A204.1 (cell line): ENCODE measurements around the gene HMGCS1.
A peak's percentile ranks its signal among the peaks of the same experiment; 100 is the strongest.
"Not testable (repeated sequence)": the region's sequence is repeated elsewhere in the genome, so short reads cannot be mapped to it uniquely, and the experiment has no call there.

ENCODE experiments used
- FAIRE-seq: peaks from 2 replicates; lab custom pipeline; 2012; peaks lifted over from hg19 to GRCh38; lab: Jason Lieb, UNC

The HMGCS1 gene

DNA sequence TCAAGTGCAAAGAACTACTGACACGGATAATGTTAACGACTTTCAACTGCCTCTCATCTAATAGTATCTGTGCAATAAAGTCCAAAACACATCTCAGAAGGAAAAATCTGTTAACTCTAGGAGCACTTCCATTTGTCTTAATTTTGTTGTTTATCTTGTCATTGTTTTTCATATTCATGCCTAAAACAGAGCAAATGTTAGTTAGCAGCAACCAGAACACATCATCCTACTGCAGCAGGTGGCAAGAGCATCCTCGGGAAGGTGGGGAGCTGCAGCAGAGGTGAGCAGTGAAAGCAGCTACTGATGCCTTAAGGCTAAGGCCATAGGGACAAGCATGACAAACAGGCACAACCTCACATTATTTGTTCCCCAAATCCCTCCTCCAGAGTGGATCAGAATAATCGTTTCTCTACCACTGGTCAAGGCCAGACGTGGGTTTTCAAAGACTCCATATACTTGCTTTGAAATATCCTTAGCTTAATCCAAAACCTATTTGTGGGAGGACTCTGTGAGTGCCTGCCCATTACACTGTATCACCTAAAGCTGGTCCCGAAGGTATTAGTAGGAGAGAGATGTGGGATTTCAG, 1.0 kb downstream of the HMGCS1 start:
- no peak for FAIRE-seq

DNA sequence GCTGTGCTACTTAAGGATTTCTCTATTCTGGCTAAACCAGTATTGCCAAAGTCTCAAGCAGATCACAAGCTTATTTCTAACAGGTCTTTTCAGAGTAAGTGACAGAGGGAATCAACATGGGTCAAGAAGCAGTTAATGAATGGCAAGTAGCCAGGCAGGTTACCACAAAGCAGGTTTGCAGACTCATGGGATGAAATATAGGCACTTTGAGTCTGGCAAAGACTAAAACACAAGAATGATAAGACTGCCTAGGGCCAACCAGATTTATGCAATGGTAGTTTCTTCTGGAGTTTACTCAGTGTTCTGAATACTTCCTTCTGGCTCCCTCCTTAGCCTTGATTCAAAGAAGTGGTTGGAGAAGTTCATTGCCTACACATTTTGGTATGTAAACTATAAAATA, 3.6 kb downstream of the HMGCS1 start:
- FAIRE-seq, result no peak

DNA sequence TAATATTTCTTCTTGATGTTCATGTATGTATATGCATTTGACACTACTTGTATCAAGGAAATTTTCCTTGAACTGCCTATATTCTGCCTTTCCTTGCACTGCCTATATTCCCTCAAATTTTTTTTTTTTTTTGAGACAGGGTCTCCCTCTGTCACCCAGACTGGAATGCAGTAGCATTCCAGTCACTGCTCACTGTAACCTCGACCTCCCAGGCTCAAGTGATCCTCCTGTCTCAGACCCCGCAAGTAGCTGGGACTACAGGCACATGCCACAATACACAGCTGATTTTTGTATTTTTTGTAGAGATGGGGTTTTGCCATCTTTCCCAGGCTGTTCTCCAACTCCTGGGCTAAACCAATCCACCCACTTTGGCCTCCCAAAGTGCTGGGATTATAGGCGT, 4.1 kb downstream of the HMGCS1 start:
- no peak for FAIRE-seq

- FAIRE-seq, result not testable (repeated sequence)
Observed at GRCh38 chr5:43306954-43307353, 6.3 kb downstream of the HMGCS1 start.

DNA sequence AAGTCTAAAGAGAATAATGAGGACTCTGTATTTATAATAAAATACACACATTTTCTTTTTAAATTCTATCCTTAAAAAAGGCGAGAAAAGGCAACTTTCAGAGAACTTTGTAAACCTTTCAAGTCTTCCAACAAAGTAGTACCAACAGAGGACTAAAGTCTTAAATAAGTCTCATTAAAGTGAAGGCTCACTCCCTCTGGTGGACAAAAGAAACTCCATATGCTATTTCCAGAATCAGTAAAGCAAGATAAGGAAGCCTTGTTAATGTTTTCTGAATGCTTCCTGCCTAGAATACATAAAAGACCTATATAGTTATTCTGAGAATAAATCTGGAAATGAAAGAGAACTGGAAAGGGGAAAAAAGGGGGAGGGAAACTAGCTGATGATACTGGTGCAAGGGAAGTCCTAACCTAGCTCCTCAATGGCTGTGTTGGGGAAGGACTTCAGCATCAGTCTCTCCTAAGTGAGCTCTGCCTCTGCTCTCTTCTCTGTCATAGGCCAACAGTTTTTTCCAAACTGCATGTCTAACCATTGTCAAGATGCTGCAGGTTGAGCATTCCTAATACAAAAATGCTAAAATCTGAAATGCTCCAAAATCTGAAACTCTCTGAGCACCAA, 7.2 kb downstream of the HMGCS1 start:
- peak; percentile 85 for FAIRE-seq

DNA sequence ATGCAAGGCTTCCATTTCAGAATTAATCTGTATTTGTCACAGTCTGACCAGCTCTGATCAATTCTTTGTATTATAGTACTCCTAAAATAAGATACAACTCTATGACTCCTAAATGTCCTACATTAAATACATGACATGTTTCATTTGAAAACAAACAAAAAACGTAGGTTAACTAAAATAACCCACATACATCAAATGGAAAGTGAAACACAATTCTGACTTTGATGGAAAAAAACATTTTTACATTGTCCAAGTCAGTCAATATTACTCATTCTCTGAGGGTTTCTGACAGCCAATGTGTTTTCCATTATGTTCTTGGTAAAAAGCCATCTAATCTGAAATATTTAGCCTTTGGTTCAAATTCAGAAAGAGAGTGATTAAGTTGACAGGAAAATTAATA, 8.7 kb downstream of the HMGCS1 start:
- FAIRE-seq, result no peak

DNA sequence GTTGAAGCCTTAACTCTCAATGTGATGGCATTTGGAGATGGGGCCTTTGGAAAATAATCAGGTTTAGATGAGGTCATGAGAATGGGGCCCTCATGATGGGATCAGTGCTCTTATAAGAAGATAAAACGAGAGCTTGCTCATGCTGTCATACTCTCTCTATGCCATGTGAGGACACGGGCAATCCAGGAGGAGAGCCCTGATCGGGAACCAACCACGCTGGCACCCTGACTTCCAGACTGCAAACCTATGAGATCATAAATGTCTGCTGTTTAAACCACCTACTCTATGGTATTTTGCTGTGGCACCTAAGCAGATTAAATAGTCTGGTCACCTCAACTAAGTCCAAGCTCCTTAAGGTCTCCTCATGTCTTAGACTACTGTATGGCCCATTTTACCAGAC, 10.0 kb downstream of the HMGCS1 start:
- no peak for FAIRE-seq

DNA sequence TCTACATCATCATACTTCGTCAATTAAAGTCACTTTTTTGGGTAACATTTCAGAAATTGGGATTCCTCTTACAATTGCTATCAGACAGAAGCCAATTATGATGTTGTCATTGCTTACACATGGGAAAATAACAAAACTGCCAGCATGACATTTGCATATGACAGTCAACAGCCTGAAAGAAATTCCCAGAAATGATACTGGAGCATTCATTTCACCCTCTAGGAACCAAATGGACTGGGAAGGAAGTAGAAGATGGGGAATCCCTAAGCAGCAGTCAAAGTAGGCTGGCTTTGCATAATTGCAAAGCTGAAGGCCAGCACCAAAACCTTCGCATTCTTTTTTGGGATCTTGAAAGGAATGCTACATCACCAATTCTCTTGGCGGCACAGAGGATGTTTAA, 10.7 kb downstream of the HMGCS1 start:
- FAIRE-seq, result no peak

- no peak for FAIRE-seq
Observed at GRCh38 chr5:43301653-43302091, 11.5 kb downstream of the HMGCS1 start.

- no peak for FAIRE-seq
Observed at GRCh38 chr5:43300112-43300511, 13.1 kb downstream of the HMGCS1 start.

- no peak for FAIRE-seq
Observed at GRCh38 chr5:43298443-43298842, 14.8 kb downstream of the HMGCS1 start.

DNA sequence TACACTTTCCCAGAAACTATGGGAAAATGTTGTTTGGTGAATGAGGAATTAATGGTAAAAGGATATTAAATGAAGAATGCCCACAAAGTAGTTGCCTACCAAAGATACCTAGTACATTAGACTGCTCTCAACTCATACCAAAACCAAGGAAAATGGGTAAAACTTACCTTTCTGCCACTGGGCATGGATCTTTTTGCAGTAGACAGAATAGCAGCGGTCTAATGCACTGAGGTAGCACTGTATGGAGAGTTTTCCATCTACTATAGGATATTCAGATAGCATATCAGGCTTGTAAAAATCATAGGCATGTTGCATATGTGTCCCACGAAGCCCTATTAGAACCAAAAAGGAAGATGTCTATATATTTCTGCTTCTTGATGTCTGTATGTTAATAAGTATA, 16.4 kb downstream of the HMGCS1 start:
- FAIRE-seq, result no peak

DNA sequence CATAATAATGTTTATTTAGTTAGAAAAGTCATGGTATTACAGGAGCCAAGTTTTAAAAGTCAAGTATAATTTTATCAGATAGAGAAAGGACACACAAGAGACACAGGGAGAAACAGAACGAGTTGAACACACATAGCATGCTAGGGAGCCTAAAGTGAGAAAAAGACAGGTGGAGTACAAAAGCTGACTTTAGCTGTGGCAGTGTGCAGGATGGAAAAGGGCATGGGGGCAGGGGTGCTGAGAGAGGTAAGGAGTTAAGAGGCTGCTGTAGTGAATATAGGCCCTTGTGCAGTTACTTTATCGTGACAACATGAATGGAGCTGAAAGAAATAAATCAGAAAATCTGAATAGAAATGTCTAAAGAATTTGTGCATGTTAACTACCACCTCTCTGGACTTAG, 18.0 kb downstream of the HMGCS1 start:
- FAIRE-seq, result no peak

DNA sequence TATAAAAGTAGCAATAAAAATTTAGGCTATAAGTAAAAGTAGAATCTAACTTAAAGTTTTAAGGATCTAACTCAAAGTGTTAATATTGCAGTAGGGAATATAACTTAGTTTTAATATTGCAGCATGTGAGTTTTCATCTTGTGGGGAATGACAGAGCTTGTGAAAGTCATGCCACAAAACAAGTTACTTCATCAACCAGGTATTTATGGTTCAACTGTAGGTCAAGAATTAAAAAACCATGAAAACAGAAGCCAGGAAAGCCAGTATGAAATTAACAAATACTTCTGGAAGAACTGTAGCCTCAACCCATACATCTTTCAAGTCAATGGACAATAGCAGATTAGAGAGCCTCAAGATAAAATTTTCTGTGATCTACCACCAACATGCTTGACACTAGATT, 19.0 kb downstream of the HMGCS1 start:
- FAIRE-seq, result no peak

DNA sequence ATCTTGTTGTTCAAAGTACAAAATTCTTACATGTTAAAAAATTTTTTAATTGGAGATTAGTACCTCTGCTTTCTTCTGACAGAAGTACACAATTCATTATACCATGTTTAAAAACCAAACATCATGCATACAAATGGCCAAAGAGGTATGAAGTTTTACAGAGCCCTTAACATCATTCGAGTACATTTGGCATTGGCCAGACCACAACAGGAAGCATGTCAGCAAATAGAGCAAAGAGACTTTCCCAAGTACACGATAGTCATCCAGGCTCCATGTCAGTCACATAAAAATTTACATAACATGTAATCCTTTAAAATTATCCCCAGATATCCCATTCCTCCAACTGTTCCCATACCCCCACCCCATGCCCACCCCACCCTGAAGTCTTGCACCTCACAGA, 22.5 kb downstream of the HMGCS1 start:
- FAIRE-seq, result no peak

DNA sequence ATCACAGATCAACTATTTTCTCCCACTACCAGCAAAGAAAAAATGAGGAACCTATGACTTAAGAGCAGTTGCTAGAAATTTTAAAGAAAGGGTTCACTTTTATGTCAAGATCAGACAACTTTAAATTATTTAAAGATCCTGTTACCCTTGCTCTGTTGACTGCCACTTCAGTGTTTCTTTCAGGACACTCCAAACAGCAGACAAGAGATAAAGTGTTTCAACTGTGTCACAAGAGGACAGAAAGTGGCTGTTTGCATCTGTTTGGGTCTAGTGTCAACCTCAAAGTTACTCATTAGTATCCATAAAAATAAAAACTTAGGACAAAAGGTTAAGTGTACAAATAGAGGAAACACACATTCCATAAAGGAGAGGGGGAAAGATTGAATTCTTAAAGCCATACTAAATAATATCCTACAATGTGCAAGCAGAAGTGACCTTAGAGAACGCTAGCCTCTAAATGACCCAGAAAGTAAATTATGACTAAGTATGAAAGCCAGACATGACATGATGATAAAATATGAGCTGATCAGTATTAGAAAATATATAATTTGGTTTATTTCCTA, 24.9 kb downstream of the HMGCS1 start:
- FAIRE-seq, result no peak

GRCh38 chr5:43287493-43287892, 25.7 kb downstream of the HMGCS1 start:
- no peak for FAIRE-seq

GRCh38 chr5:43286623-43287022, 26.6 kb downstream of the HMGCS1 start:
- no peak for FAIRE-seq

DNA sequence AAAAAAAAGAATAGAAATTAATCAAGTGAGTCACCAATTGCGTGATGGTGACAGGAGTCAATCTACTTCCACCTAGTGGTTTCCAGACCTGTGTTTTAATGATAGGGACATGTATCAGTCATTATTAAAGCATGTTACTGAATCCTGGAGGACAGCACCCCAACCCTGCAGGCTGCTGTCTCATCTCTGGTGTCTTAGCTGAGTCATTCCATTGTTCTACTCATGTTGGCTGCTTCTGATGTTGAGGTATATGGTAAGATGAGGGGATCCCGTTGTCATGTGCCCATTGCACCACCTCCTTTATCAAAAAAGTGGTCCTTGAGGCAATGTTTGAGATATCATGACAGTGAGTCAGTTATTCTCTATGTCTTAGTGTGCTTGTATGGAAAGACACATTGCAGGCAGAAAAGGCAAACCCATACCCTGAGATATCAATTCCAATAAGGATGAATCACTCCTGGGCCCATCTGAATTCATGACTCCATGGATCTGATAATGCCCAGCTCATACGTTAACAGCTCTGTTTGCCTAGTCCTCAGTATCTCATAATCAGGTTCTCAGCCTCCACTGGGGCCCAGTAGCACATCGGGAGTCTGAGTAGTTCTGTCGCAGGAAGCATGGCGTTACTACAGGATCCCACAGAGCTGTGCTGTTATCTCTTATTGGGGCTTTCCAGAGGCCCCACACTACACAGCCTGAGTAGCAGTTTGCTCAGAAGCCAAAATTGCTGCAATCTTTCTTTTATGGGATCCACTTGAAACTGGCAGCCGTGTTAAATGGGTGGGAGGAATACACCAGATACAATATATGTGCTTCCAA, 31.2 kb downstream of the HMGCS1 start:
- FAIRE-seq, result no peak

- FAIRE-seq, result no peak
Observed at GRCh38 chr5:43279548-43280274, 33.5 kb downstream of the HMGCS1 start.

GRCh38 chr5:43275391-43275790, 37.8 kb downstream of the HMGCS1 start:
- FAIRE-seq, result no peak

GRCh38 chr5:43274435-43275114, 38.6 kb downstream of the HMGCS1 start:
- no peak for FAIRE-seq
